ENCODE results near the gene NR4A3. TPM values are rescaled to one million over a fixed set of nuclear protein-coding genes. Genes with fewer than 3 reads are reported as not detected.
A peak's percentile ranks its signal among the peaks of the same experiment; 100 is the strongest.

NR4A3 gene
- total and polyA plus RNA-seq, 9 of the 15 experiments (the other 6 are each of a cell fraction or from before 2014, with no cell fraction given) = 0.04 to 0.07 TPM; not detected in 7

DNA sequence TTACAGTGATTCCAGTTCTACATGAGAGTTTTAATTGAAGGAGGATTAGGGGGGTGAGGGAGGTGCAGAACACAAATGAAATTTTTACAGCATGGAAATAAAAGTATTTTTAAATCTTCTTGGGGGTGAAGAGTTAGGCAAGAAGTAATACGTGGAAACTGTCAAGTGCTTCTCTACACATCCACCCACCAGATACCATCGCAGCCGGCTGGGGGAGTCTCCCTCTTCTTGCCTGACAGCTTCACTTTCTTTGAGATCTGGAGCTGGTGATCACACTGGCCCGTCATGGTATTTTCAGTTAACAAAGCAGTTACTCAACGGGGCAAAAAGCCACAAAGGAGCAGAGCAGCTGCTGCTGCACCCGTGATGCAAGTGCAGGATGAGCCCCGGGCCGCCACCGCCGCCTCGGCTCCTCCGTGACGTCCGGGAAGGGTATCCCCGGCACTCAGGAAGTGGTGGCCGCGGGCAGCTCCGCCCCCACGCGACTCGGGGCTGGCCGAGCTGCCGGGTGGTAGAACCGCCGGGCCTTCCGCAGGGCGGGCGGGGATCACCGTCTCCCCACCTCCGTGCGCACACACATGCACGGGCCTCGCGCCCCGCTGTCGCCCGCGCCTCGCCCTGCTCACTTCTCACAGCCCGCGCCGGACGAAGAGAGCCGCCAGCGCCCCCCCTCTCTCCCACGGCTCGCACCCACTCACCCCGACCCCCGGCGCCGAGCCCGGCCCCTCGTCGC, 2.4 kb upstream of the NR4A3 start (continued):
- TF ChIP-seq, protein P1, sequence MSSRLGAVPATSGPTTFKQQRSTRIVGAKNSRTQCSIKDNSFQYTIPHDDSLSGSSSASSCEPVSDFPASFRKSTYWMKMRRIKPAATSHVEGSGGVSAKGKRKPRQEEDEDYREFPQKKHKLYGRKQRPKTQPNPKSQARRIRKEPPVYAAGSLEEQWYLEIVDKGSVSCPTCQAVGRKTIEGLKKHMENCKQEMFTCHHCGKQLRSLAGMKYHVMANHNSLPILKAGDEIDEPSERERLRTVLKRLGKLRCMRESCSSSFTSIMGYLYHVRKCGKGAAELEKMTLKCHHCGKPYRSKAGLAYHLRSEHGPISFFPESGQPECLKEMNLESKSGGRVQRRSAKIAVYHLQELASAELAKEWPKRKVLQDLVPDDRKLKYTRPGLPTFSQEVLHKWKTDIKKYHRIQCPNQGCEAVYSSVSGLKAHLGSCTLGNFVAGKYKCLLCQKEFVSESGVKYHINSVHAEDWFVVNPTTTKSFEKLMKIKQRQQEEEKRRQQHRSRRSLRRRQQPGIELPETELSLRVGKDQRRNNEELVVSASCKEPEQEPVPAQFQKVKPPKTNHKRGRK (tag; IDR thresholded peaks at IDR 0.05) = no peak
- TF ChIP-seq EWSR1 (IDR thresholded peaks at IDR 0.05; ENCODE audit: borderline replicate concordance, low read depth, partially characterized antibody) (no peak), CBX8 (IDR thresholded peaks at IDR 0.05; ENCODE audit: borderline replicate concordance, extremely low read depth, low read depth, low read length, poor library complexity, severe bottlenecking) (no peak), HMG20A (CRISPR knock-in tag; conservative IDR thresholded peaks at IDR 0.05) (no peak), ARHGAP35 (IDR thresholded peaks at IDR 0.05; ENCODE audit: partially characterized antibody) (no peak), TEAD1 (CRISPR knock-in tag; IDR thresholded peaks at IDR 0.05) (peak in 1 of 2 experiments; percentile 85; a peak in 2 of 4 replicates), PHF20 (IDR thresholded peaks at IDR 0.05; ENCODE audit: partially characterized antibody) (peak; percentile 67), ZNF282 (CRISPR knock-in tag; IDR thresholded peaks at IDR 0.05) (no peak), CEBPB (tag; IDR thresholded peaks at IDR 0.05) (peak; percentile 73), E2F4 (CRISPR knock-in tag; IDR thresholded peaks at IDR 0.05; ENCODE audit: low read depth) (0 out of 2 replicates have a peak, but pooled peaks have one; percentile 36), KAT2B (IDR thresholded peaks at IDR 0.05; ENCODE audit: low read depth, low read length) (no peak), RAD21 (CRISPR knock-in tag; conservative IDR thresholded peaks at IDR 0.05 in 1 of 2, IDR thresholded peaks at IDR 0.05 in 1 of 2) (no peak; a peak in 1 of 4 replicates), CXXC5 (CRISPR knock-in tag; IDR thresholded peaks at IDR 0.05) (peak; percentile 79), ZNF436 (CRISPR knock-in tag; IDR thresholded peaks at IDR 0.05) (no peak), HSF4 (CRISPR knock-in tag; IDR thresholded peaks at IDR 0.05; ENCODE audit: borderline replicate concordance) (no peak), BHLHE40 (IDR thresholded peaks at IDR 0.05; ENCODE audit: low read length) (peak; percentile 64), NCOA6 (IDR thresholded peaks at IDR 0.05) (no peak), JUN (IDR thresholded peaks at IDR 0.05; ENCODE audit: borderline replicate concordance, low read depth, low read length) (0 out of 2 replicates have a peak, but pooled peaks have one; percentile 3), JUN (CRISPR knock-in tag; IDR thresholded peaks at IDR 0.05; ENCODE audit: borderline replicate concordance) (peak; percentile 32; the same call in 1 of the 2 replicates), KAT7 (CRISPR knock-in tag; IDR thresholded peaks at IDR 0.05; ENCODE audit: borderline replicate concordance) (peak; percentile 84; the same call in 1 of the 2 replicates), POLR2B (IDR thresholded peaks at IDR 0.05; ENCODE audit: low read depth, partially characterized antibody) (peak; percentile 77)
- TF ChIP-seq, protein P2, sequence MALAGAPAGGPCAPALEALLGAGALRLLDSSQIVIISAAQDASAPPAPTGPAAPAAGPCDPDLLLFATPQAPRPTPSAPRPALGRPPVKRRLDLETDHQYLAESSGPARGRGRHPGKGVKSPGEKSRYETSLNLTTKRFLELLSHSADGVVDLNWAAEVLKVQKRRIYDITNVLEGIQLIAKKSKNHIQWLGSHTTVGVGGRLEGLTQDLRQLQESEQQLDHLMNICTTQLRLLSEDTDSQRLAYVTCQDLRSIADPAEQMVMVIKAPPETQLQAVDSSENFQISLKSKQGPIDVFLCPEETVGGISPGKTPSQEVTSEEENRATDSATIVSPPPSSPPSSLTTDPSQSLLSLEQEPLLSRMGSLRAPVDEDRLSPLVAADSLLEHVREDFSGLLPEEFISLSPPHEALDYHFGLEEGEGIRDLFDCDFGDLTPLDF (CRISPR knock-in tag; IDR thresholded peaks at IDR 0.05) = peak; percentile 76
- TF ChIP-seq, protein P3, sequence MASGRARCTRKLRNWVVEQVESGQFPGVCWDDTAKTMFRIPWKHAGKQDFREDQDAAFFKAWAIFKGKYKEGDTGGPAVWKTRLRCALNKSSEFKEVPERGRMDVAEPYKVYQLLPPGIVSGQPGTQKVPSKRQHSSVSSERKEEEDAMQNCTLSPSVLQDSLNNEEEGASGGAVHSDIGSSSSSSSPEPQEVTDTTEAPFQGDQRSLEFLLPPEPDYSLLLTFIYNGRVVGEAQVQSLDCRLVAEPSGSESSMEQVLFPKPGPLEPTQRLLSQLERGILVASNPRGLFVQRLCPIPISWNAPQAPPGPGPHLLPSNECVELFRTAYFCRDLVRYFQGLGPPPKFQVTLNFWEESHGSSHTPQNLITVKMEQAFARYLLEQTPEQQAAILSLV (tag; IDR thresholded peaks at IDR 0.05) = no peak
